HL-60 (cell line): Measurements from ENCODE around the gene GLRB.

Source experiments
- POLR2AphosphoS5 ChIP-seq: IDR thresholded peaks from 2 replicates; pipeline ENCODE4 v1.6.1; 2012; ENCODE audit warnings: low read depth
- TF ChIP-seq, protein P1 (sequence below): IDR thresholded peaks from one replicate; pipeline ENCODE4 v1.5.1; 2011; ENCODE audit warnings: low read length, control low read depth, inconsistent platforms; ENCODE audit not compliant: insufficient read depth

DNA sequence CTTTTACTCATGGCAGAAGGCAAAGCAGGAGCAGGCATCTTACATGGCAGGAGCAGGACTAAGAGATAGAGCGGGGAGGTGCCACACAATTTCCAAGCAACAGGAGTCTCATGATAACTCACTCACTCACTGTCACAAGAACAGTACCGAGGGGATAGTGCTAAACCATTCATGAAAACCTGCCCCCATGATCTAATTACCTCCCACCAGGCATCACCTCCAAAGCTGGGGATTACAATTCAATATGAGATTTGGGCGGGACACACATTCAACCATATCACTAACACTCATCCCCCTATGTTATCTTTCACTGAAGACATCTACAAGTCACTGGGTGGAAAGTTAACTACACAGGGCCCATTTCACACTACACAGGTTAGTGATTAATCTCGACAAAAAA lies 25.4 kb upstream of the GLRB start:
- TF ChIP-seq, protein P1, sequence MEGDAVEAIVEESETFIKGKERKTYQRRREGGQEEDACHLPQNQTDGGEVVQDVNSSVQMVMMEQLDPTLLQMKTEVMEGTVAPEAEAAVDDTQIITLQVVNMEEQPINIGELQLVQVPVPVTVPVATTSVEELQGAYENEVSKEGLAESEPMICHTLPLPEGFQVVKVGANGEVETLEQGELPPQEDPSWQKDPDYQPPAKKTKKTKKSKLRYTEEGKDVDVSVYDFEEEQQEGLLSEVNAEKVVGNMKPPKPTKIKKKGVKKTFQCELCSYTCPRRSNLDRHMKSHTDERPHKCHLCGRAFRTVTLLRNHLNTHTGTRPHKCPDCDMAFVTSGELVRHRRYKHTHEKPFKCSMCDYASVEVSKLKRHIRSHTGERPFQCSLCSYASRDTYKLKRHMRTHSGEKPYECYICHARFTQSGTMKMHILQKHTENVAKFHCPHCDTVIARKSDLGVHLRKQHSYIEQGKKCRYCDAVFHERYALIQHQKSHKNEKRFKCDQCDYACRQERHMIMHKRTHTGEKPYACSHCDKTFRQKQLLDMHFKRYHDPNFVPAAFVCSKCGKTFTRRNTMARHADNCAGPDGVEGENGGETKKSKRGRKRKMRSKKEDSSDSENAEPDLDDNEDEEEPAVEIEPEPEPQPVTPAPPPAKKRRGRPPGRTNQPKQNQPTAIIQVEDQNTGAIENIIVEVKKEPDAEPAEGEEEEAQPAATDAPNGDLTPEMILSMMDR: no peak
- TF ChIP-seq POLR2AphosphoS5: no peak
